Uterus (tissue), 4 donors: Measurements from ENCODE around the gene ADAMTSL1. TPM values are rescaled to one million over a fixed set of nuclear protein-coding genes. Genes with fewer than 3 reads are reported as not detected.

Source experiments
- DNase-seq, 2 donors: peaks; one replicate each; pipeline ENCODE4 v3.0.0-alpha.2; 2019 to 2020
- H3K27ac ChIP-seq, 2 donors: fragments of 200-600 bp; sonication (generic); 1 replicate in 1 of 2; 2 replicates in 1 of 2; pipeline ENCODE4 v1.5.1; 2016 to 2018
- H3K27me3 ChIP-seq, 2 donors: fragments of 200-600 bp; sonication (generic); one replicate each; pipeline ENCODE4 v1.5.1; 2018 to 2019; ENCODE audit warnings: control low read depth in 1 of 2
- H3K36me3 ChIP-seq, 2 donors: fragments of 200-600 bp; sonication (generic); one replicate each; pipeline ENCODE4 v1.5.1; 2019; ENCODE audit warnings: control low read depth in 1 of 2
- H3K4me1 ChIP-seq, 2 donors: fragments of 200-600 bp; sonication (generic); one replicate each; pipeline ENCODE4 v1.5.1; 2018 to 2019; ENCODE audit warnings: control low read depth in 1 of 2
- H3K4me3 ChIP-seq, 2 donors: fragments of 200-600 bp; sonication (generic); 1 replicate in 1 of 2; 2 replicates in 1 of 2; pipeline ENCODE4 v1.5.1; 2018 to 2019; ENCODE audit warnings: mild to moderate bottlenecking in 1 of 2
- H3K9me3 ChIP-seq, 2 donors: fragments of 200-600 bp; sonication (generic); one replicate each; pipeline ENCODE4 v1.5.1; 2019; ENCODE audit warnings: control low read depth in 1 of 2
- POLR2A ChIP-seq, 2 donors: fragments of 450-650 bp; IDR thresholded peaks; one replicate each; pipeline ENCODE4 v1.6.1; 2016; ENCODE audit warnings: antibody characterized with exemption in 2 of 2, mild to moderate bottlenecking in 1 of 2, moderate library complexity in 1 of 2
- intact Hi-C: fragments of 100-400 bp; cut with DNase I; formaldehyde crosslinking; loops from one replicate; pipeline ENCODE4 v1.15.1; 2023; ENCODE audit warnings: low total_unique reads
- total RNA-seq, 4 donors: library from RNA; depleted of rRNA in 3 of 4; stranded (reverse); fragments of >200 nt in 3 of 4; gene quantifications; one replicate each; pipeline versions ENCODE4 v1.1.0 to v1.2.4, GENCODE V29; 2014 to 2023
- TF ChIP-seq, protein P1 (sequence below), 4 experiments: fragments of 200-600 bp in 2 of 4; fragments of 450-650 bp in 2 of 4; sonication (generic) in 2 of 4; IDR thresholded peaks; one replicate each; pipeline ENCODE4 v1.5.1; 2016 to 2019; ENCODE audit warnings: antibody characterized with exemption in 4 of 4, mild to moderate bottlenecking in 2 of 4, moderate library complexity in 1 of 4
- donor health status: DM: yes; HTN: yes; CAD: no.

The ADAMTSL1 gene
- total RNA-seq, 4 donors from 2014 or later, result 30.0 to 186 (median 138) TPM

DNA sequence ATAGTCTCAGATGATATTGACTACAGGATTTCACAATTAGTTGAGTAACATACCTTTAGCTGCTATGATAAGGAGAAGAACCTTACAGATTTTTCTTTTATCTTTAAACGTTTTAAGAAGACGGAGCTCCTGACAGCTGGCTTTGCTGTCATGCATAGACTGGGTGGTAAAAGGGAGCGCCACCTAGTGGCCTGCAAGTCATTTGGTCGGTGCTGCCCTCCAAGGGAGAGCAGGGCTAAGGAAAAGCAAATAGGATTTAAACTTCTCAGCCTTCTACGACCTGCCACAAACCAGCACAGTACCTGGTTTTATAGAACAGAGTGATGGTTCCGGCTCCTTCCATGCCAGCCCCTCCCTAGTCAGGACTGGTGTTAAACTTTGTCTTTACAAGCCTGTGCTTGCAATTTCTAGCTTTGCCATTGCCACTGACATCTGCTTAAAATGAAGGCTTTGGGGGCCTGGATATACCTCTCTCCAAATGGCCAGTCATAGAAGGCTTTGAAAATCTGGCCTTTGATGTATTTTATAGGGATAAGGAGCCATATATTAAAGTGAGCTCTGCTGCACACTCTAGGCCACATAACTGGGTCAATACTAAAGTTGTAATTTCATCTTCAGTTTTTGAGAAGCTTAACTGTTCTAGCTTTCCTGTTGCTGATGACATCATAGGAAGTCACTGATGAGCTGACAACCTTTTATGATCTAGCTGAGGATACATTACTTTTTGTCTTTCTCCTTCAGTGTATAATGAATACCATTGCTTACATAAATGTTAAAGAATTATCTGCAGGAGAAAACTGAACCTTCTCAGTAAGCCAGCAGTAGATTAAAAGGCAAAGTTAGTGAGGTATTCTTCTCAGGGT is 31.1 kb upstream of the ADAMTSL1 start:
- H3K27me3 ChIP-seq, result no peaks in the 10 kb centered on the region
- DNase-seq, result peak; percentile 71 to 82
- H3K4me3 ChIP-seq, result no peak overlapping the region
- H3K4me1 ChIP-seq, result peaks cover 0 to 6% of the 10 kb centered on the region in 2 donors
- H3K36me3 ChIP-seq, result no peaks in the 10 kb centered on the region
- no peaks in the 10 kb centered on the region for H3K9me3 ChIP-seq
- TF ChIP-seq, protein P1, sequence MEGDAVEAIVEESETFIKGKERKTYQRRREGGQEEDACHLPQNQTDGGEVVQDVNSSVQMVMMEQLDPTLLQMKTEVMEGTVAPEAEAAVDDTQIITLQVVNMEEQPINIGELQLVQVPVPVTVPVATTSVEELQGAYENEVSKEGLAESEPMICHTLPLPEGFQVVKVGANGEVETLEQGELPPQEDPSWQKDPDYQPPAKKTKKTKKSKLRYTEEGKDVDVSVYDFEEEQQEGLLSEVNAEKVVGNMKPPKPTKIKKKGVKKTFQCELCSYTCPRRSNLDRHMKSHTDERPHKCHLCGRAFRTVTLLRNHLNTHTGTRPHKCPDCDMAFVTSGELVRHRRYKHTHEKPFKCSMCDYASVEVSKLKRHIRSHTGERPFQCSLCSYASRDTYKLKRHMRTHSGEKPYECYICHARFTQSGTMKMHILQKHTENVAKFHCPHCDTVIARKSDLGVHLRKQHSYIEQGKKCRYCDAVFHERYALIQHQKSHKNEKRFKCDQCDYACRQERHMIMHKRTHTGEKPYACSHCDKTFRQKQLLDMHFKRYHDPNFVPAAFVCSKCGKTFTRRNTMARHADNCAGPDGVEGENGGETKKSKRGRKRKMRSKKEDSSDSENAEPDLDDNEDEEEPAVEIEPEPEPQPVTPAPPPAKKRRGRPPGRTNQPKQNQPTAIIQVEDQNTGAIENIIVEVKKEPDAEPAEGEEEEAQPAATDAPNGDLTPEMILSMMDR (IDR thresholded peaks at IDR 0.05), result peak; percentile 77 to 90 (median 83)
- no peak for TF ChIP-seq POLR2A (IDR thresholded peaks at IDR 0.05)
- intact Hi-C loops, result loop anchor here (10.0 kb wide), 1 partner anchor 188 kb away; no protein-coding TSS in a partner anchor
- H3K27ac ChIP-seq, result peak overlapping the region; percentile 51 to 63

- H3K9me3 ChIP-seq, result no peaks in the 10 kb centered on the region
- DNase-seq, result peak; percentile 65 to 73
- H3K4me1 ChIP-seq, result peaks cover 0 to 15% of the 10 kb centered on the region in 2 donors
- H3K27me3 ChIP-seq, result no peaks in the 10 kb centered on the region
- H3K36me3 ChIP-seq, result no peaks in the 10 kb centered on the region
- H3K4me3 ChIP-seq, result no peak overlapping the region
- H3K27ac ChIP-seq, result peak overlapping the region; percentile 74 to 78
- intact Hi-C loops, result loop anchor here (10.0 kb wide), 1 partner anchor 192 kb away; no protein-coding TSS in a partner anchor
- TF ChIP-seq, protein P1 (IDR thresholded peaks at IDR 0.05), result no peak
- no peak for TF ChIP-seq POLR2A (IDR thresholded peaks at IDR 0.05)
Measured at GRCh38 chr9:18447131-18447530, 26.8 kb upstream of the ADAMTSL1 start.

DNA sequence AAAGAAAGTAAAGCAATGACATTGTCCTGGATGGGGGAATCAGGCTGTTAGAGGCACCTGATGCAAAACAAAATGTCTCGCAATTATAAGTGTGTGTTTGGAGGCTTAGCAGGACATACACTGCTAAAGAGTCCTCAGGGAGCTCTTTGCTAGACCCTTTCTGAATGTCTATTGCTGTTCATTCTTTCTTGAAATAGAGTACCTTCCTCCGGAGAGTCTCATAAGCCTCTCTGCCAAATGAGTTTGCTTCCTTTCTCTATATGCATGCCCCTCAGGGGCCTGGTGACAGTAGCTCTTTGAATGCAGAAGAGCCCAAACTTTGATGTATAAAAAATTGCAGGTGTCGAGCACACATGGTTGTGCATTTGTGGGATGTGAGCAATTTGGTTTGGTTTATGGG is 26.4 kb upstream of the ADAMTSL1 start:
- Histone ChIP-seq H3K9me3 (no peaks in the 10 kb centered on the region), H3K27me3 (no peaks in the 10 kb centered on the region), H3K36me3 (no peaks in the 10 kb centered on the region), H3K4me3 (no peak overlapping the region), H3K4me1 (peaks cover 0 to 15% of the 10 kb centered on the region in 2 donors), H3K27ac (peak overlapping the region; percentile 74 to 78)
- no peak for DNase-seq
- intact Hi-C loops, result loop anchor here (10.0 kb wide), 1 partner anchor 193 kb away; no protein-coding TSS in a partner anchor
- TF ChIP-seq, protein P1 (IDR thresholded peaks at IDR 0.05), result no peak
- no peak for TF ChIP-seq POLR2A (IDR thresholded peaks at IDR 0.05)

DNA sequence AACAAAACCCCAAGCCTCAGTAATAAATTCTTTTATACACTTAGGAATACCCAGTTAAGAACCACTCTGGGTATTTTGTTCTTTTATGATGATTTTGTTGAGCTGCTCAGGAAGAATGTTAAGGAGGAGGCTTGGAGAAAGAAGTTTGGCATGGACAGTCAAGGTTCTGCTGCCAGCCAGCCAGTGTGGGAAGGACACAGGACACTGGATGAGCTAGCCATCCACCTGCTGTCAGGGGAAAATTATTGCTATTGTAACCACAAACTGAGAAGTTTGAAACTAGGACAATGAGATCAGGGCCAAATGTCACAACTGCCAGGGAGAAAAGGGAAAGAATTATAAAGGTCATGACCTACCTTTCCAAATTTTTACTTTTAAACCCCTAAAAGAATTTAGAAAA is 25.9 kb upstream of the ADAMTSL1 start:
- Histone ChIP-seq H3K4me1 (peaks cover 0 to 15% of the 10 kb centered on the region in 2 donors), H3K27me3 (no peaks in the 10 kb centered on the region), H3K36me3 (no peaks in the 10 kb centered on the region), H3K27ac (peak overlapping the region; percentile 74 to 78), H3K9me3 (no peaks in the 10 kb centered on the region), H3K4me3 (no peak overlapping the region)
- intact Hi-C loops, result loop anchor here (10.0 kb wide), 1 partner anchor 193 kb away; no protein-coding TSS in a partner anchor
- peak in 1 of 2 donors; percentile 28 for DNase-seq
- TF ChIP-seq, protein P1 (IDR thresholded peaks at IDR 0.05), result no peak
- no peak for TF ChIP-seq POLR2A (IDR thresholded peaks at IDR 0.05)

GRCh38 chr9:18451406-18451805 is 22.5 kb upstream of the ADAMTSL1 start:
- Histone ChIP-seq H3K4me1 (peaks cover 0 to 15% of the 10 kb centered on the region in 2 donors), H3K36me3 (no peaks in the 10 kb centered on the region), H3K4me3 (no peak overlapping the region), H3K27me3 (no peaks in the 10 kb centered on the region), H3K27ac (no peak overlapping the region), H3K9me3 (no peaks in the 10 kb centered on the region)
- TF ChIP-seq POLR2A (IDR thresholded peaks at IDR 0.05), result no peak
- intact Hi-C loops, result no loop called here
- no peak for DNase-seq
